PFSK-1 (cell line): ENCODE measurements around the gene GNG7.

ENCODE experiments used
- FOXP2 ChIP-seq: optimal IDR thresholded peaks from 2 replicates; pipeline ENCODE3; 2011; ENCODE audit warnings: borderline replicate concordance, control low read depth, inconsistent platforms; ENCODE audit not compliant: insufficient read depth; ENCODE audit errors: extremely low read length, extremely low read depth
- POLR2AphosphoS5 ChIP-seq: IDR thresholded peaks from 2 replicates; pipeline ENCODE4 v1.6.1; 2012; ENCODE audit warnings: low read depth, mild to moderate bottlenecking, control low read depth, low read length, moderate library complexity
- REST ChIP-seq, 2 experiments: IDR thresholded peaks; 2 replicates each; pipeline versions ENCODE4 v1.6.1 to v1.8.0; 2011 to 2012; ENCODE audit warnings: low read depth in 2 of 2, low read length in 2 of 2, control low read depth in 1 of 2, inconsistent platforms in 1 of 2, mild to moderate bottlenecking in 1 of 2, moderate library complexity in 1 of 2; ENCODE audit not compliant: insufficient read depth in 1 of 2
- SIN3A ChIP-seq: IDR thresholded peaks from 2 replicates; pipeline ENCODE4 v1.6.1; 2012; ENCODE audit warnings: mild to moderate bottlenecking, low read length, moderate library complexity, borderline replicate concordance; ENCODE audit not compliant: insufficient read depth
- TAF1 ChIP-seq: IDR thresholded peaks from 2 replicates; pipeline ENCODE4 v1.6.1; 2012; ENCODE audit warnings: low read length, control low read depth, borderline replicate concordance; ENCODE audit not compliant: insufficient read depth

GNG7 gene

GRCh38 chr19:2554856-2555255, 147.6 kb downstream of the GNG7 start:
- TF ChIP-seq REST (IDR thresholded peaks at IDR 0.05; ENCODE audit: insufficient read depth in 1 of 2, low read depth in 2 of 2, low read length in 2 of 2) (no peak), TAF1 (no peak), SIN3A (no peak), FOXP2 (no peak), POLR2AphosphoS5 (no peak)

- TF ChIP-seq REST (IDR thresholded peaks at IDR 0.05; ENCODE audit: insufficient read depth in 1 of 2, low read depth in 2 of 2, low read length in 2 of 2) (no peak), POLR2AphosphoS5 (no peak), SIN3A (no peak), FOXP2 (no peak), TAF1 (no peak)
Measured at GRCh38 chr19:2553510-2553909, 149.0 kb downstream of the GNG7 start.

GRCh38 chr19:2552859-2553258, 149.6 kb downstream of the GNG7 start:
- TF ChIP-seq REST (IDR thresholded peaks at IDR 0.05; ENCODE audit: insufficient read depth in 1 of 2, low read depth in 2 of 2, low read length in 2 of 2) (peak in 1 of 2 experiments; percentile 47; a peak in 1 of 4 replicates), POLR2AphosphoS5 (no peak), SIN3A (0 out of 2 replicates have a peak, but pooled peaks have one; percentile 28), FOXP2 (no peak), TAF1 (no peak)

- TF ChIP-seq REST (IDR thresholded peaks at IDR 0.05; ENCODE audit: insufficient read depth in 1 of 2, low read depth in 2 of 2, low read length in 2 of 2) (no peak), POLR2AphosphoS5 (no peak), TAF1 (no peak), FOXP2 (no peak), SIN3A (no peak)
Measured at GRCh38 chr19:2551864-2552185, 150.7 kb downstream of the GNG7 start.

- no peak for TF ChIP-seq TAF1
Measured at GRCh38 chr19:2551172-2551863, 151.2 kb downstream of the GNG7 start.
